Esophagus mucosa (tissue), 1 donor: ENCODE measurements around the gene ARMH1. TPM values are rescaled to one million over a fixed set of nuclear protein-coding genes. Genes with fewer than 3 reads are reported as not detected.
"Not testable (repeated sequence)": the region's sequence is repeated elsewhere in the genome, so short reads cannot be mapped to it uniquely, and the experiment has no call there.

Source experiments
- ATAC-seq: fragments of 200-7000 bp; cut with Tn5 transposase; one replicate; pipeline ENCODE4 v1.9.1; 2020
- total RNA-seq: library from RNA; stranded (reverse); gene quantifications from one replicate; pipeline ENCODE4 v1.2.4, GENCODE V29; 2023
- donor health status: DM: yes; HTN: yes; CAD: no.

Gene ARMH1
- total RNA-seq, 1 donor from 2014 or later: not detected

DNA sequence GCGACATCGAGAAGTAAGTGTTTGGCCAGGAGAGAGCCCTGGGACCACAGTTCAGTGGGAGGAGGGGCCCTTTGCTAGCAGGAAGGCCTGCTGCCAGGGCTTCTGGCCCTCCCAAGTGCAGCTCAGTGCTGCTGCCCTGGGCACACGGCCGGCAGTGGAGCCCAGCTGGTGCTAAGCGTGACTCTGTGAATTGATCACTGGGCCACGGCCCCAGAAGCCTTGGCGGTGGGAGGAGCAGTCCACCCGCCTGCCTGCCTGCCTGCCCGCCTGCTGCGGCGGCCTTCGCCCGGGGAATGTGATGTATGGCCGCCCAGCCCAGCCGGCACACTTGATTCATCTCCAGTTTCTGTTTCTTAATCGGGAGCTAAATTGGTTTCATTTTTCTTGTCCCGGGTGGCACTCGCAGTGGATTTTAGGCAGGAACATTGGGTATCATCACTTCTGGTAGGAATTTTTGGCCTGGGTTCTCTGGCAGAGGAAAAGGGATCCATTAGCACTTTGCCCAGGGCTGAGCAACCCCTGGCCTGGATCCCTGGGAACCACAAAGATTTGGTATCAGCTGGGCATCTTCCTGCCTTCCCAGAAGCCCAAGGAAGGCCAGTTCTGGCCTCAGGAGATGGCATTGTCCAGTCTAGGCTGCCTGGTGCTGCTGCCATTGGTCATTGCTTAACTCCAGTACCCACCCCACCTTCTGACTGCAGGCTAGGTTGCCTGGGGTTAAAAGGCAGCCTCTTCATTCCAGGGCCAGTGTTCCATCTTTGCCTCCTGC, 28.9 kb upstream of the ARMH1 start:
- ATAC-seq: no peak

DNA sequence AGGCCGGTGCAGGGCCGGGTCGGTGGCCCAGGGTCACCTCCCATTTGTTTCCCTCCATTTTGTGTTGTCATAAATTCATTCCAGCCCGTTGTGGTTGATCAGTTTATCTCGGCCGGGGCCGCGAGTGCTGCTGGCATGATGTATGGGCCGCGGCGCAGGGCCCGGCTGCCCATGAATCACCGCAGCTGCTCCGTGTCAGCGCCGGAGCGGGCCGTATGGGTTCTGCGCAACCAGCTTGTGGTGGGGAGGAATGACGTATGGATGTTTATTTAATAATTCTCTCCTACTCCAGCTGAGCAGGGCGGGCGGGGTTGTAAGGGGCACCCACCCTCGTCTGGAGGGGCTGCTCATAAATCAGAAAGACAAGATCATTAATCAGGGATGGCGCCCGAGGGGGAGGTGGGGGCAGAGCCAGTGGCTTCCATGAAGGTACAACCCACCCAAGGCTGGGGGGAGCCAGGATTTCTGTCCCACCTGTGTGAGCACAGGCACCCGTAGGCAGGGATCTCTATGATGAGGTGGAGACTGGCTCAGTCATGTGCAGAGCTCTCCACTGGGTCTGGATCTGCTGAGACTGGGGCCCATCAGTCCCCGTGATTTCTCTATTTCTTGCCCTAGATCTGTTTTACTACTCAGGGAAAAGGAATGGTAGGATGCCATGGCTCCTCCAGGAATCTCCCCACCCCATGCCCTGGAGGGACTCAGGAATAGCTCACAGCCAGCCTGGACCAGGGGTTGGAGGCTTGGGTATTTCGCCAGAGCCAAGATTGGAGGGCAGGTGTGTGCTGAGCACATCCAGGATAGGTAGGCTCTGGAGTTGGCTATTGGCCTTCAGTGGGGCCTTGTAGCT, 28.0 kb upstream of the ARMH1 start:
- ATAC-seq: no peak

DNA sequence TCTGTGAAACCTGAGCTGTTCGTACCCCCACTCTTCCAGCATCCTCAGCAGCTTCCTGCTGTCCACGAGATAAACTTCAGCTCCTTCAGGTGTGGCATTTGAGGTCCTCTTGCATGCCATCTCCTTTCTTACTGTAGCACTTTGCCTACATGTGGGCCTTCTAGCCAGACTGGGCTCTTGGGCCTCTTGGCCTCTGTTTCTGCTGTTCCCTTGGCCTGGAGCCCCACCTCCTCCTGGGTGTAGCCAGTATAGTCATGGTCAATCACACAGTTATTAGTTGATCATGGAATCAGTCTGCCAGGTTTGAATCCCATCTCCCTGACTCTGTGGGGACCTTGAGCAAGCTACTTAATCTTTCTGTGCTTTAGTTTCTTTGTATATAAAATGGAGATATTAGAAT, 26.6 kb upstream of the ARMH1 start:
- ATAC-seq: no peak

DNA sequence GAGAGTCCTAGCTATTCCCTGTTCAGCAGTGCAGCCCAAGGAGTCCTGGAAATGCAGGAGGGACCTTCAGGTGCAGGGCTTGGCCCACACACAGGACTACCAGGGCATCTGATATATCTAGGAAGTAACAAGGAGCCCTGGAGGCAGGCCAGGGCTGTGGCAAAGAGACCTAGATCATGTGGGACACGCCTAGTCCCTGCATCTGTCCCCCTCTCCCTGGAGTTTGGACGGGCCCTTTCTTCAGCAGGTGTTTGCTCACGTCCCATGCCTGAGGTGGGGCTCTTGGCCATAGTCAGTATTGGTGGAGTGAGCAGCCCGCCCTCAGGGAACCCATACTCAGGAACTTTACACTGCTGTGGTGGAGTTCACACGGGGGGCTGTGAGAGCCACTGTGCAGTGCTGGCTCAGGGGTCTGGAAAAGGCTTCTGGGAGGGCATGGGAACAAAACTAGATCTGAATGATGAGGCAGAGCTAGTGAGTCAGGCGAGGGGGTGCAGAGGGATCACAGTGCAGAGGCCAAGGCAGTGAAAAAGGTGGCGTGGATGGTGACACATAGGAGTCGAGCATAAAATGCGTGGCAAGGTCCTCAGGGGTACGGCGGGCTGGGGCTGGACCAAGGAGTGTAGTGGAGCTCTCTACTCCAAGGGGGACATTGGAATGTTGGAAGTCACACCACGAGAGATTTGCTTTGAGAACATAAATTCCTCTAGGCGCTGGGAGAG, 25.8 kb upstream of the ARMH1 start:
- no peak for ATAC-seq

DNA sequence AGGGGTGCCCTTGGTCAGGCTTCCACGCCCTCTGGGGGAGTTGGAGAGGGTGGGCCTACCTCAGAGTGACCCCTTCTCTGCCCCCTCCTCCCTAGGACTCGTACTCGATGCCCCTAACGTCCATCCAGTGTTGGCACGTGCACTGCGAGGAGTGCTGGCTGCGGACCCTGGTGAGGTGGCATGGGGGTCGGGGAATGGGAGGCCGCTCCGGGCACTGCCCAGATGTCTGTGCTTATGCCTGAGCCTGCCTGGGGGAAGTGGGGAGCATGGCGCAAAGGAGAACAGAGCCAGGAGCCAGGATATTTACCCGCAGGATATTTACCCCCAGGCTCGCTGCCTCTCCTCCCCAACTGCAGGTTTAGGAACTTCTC, 24.7 kb upstream of the ARMH1 start:
- ATAC-seq: no peak

DNA sequence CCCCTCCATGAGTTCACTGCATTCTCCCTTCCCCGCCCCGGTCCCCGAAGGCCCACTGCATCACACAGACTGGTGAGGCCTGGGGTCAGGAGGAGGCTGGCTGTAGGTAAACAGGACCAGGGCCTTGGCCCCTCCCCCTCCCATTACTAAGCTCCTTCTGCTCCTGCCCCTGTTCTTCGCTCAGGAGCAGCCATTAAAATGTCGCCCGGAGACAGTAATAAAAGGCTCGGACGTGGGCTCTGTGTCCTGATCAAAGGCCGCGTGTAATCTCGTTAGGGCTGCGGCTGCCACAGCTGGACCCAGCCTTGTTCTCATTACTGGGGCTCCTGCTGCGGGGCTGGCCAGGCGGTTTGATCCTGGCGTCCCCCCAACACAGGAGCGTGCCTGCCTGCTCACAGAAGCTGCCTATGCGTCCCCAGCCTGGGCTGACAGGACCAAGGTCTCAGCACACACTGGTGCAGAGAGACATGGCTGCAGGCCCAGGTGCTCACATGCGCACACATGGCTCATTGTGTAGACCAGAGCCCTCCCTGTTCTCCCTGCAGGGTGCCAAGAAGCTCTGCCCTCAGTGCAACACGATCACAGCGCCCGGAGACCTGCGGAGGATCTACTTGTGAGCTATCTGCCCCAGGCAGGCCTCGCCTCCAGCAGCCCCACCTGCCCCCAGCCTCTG, 24.2 kb upstream of the ARMH1 start:
- ATAC-seq: no peak

DNA sequence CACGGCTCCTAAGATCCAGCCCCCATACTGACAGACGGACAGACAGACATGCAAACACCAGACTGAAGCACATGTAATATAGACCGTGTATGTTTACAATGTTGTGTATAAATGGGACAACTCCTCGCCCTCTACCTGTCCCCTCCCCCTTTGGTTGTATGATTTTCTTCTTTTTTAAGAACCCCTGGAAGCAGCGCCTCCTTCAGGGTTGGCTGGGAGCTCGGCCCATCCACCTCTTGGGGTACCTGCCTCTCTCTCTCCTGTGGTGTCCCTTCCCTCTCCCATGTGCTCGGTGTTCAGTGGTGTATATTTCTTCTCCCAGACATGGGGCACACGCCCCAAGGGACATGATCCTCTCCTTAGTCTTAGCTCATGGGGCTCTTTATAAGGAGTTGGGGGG, 23.4 kb upstream of the ARMH1 start:
- ATAC-seq: no peak

DNA sequence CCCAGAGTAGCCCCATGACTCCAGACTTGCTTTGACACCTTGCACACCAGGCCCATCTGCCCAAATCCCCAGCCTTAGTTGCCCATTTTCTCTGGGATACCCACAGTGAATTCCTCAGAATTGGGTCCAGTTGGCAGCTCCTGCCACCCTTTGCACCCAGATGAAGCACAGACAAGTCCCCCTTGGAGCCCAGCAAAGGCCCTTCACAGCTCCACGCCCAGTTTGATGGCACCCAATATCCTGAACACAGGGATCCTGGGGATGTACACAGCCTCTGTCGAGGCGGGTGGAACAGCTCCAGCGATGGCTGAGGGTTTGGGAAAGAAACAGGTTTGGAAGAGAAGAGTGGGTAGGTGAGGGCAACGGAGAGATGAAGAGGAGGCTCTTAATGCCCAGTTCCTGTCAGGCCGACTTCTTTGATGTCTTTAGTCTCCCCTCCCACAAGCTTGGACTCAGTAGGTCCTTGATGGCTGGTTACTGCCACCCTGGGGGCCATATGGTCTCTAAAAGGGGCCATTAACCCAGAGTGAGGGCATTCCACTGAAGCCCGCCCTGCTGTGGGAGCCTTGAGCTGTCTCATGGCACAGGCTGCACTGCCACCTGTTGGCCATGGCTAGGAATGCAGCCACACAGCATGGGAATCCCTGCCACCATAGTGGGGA, 21.9 kb upstream of the ARMH1 start:
- ATAC-seq: peak; percentile 85

DNA sequence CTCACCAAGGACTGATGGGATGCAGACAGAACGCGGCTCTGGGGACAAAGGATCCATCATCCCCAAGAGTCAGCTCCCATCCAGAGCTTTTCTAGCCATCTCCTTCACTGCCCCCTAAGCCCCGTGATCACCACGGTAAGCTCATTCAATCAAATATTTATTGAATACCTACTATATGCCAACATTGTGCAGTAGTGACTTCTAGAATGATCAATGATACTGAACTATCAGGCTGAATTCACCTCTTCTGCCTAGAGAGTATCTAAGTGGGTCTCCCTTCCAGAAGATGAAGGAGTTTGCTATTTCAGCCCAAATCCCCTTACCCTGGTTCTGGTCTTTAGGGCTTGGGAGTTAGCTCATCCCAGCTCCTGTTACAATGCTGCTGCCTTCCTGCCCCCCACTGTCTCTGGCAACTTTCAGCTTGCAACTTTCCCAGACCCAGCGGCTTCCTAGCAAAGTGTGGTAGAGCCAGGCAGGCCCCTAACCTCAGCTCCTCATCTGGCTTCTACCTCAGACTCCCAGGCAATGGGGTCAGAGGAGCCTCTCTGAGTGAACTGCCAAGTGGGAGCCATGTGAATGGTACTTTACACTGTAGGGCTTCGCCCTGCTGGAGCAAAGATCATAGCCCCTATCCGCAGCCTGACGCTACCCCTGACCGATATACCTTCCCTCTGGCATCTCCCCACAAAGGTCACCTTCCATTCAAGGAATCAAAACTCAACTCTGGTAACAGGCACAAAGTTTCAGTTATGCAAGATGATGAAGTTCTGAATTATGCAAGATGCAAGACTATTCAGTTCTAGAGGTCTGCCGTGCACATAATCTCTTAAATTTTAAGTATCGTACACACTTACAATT, 21.2 kb upstream of the ARMH1 start:
- ATAC-seq: no peak

DNA sequence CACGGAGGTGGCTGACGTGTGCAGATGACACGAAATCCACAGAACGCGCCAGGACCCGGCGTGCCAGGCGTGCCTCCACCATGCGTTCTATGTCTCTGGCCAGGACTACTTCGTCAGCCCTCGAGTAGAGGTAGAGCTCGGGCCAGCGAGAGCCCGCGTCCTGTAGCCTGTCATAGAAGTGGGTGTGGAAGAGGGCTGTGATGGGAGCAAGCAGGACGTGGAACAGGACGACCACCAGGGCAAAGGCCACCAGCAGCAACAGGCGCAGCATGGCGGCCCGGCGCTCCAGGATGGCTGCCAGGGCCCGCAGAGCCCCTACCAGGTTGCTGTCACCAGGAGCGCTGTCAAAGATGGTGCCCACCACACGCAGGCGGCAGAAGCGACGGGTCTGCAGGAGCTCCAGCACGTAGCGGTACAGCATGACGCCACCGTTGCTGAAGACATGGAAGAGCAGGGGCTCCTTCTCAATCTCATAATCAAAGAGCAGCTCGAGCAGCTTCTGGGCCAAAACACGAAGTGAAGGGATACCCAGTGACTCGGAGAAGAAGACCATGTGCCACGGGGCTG, 19.8 kb upstream of the ARMH1 start:
- no peak for ATAC-seq

DNA sequence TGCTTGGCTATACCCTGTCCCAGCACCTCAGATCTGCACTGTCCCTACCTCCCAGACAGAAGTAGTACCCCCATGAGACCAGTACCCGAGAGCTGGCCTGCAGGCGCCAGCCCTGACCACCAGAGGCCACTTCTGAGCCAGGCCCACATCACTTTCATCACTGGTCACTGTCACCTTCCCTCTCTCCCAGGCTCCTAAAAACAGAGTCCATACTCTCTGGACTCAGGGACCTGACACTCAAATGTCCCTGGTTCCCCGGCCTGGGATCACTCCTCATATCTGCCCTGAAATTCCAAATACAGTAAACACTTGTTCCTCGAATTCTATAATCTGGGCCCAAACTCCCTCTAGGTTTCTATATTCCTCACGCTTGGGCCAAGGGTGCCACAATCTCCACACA, 18.9 kb upstream of the ARMH1 start:
- peak; percentile 31 for ATAC-seq

DNA sequence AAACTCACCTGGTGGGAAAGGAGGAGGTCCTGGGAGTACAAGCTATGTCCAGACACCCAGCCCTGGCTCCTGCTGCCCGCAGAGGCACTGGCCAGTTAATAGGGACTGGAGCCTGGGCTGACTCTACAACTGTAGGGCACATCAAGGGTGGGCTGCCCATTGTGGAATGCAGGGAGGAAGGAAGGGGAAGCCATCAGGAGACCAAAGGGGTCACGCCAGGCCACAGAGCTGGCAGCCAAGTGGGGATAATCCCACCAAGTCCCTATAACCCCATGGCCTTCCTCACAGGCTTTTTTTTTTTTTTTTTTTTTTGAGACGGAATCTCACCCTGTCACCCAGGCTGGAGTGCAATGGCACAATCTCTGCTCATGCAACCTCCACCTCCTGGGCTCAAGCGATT, 14.9 kb upstream of the ARMH1 start:
- ATAC-seq: no peak

DNA sequence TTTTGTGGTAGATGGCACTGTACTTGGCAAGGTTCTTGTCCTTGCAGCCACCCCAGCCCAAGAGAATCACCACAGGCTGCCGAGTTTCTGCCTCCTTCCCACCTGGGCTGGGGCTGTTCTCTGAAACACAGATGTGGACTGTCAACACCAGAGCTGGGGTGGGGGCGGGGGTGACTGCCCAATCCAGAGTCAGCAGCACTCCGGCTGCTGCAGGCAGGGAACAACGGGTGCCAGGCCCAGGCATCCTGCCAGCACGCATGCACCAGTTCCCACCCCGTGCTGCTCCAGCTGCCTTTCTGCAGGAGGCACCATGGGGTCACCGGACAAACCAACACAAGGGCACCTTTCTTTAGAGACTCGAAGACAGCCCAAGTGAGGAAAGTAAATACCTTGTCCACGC, 14.3 kb upstream of the ARMH1 start:
- no peak for ATAC-seq

DNA sequence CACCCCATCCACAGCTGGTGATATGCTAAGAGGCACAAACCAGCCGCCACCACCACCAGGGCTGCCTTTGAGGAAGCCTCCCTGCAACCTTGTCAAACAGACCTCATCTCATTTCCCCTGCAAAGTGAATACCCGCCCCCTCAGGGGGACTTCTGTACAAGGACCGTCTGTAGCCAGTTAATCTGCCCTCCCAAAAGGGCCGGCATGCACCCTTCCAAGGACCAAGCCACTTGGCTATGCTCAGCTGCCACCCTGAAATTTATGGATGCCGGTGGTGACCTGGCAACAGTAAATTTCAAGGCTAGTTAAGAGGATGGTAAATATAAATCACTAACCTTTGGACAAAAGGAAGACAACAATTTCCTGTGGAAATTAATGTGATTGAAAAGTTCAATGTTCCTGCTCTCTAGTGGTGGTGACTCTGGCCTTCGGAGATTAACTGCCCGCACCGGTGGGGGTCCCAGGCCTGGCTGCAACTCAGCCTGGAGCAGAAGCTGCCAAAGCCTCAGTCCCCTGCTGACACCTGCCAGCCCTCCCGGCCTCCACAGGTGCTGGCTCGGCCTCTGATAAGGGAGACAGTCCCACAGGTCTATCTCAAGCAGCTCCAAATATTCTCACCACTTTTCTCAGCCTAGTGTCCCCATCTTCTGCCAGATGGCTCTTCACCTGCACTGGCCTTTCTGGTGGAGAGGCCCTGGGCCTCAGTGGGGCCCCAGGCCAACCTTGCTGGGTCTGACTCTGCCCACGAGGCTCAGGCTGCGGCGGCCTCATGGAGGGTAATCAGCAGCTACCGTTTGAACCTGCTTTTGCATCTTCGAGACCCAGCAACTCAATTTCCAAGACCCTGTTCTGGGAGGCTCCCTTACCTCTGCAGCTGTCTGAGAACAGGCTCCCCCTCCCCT, 12.5 kb upstream of the ARMH1 start:
- ATAC-seq: no peak

DNA sequence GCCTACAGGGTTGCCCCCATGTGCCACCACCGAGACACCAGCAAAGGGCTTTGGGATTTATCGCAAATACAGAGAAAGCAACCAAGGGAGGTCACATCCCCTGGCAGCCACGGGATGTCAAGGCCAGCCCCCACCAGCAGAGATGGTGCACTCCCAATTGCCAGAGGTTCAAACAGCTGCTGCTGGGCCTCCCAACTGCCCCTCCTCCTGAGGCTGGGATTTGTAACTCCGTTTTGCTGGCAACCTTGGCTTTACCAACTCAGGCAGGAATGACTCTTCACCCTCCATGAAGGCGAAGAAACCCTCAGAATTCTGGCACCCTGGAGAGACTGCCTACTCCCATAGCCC, 11.9 kb upstream of the ARMH1 start:
- ATAC-seq: no peak

DNA sequence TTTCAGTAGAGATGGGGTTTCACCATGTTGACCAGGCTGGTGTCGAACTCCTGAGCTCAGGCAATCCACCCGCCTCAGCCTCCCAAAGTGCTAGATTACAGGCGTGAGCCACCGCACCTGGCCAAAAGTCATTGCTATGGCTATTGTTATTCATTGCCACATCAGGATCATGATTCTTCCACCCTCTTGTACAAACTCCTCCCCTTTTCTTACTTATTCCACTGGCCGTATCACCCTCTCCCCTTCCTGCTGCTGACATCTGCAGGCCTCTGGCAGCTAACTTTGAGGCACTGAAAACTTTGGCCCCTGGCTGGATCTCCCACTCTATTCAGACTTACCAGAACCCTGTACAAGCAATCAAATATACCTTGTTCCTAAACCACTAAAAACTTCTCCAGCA, 11.1 kb upstream of the ARMH1 start:
- ATAC-seq: no peak

DNA sequence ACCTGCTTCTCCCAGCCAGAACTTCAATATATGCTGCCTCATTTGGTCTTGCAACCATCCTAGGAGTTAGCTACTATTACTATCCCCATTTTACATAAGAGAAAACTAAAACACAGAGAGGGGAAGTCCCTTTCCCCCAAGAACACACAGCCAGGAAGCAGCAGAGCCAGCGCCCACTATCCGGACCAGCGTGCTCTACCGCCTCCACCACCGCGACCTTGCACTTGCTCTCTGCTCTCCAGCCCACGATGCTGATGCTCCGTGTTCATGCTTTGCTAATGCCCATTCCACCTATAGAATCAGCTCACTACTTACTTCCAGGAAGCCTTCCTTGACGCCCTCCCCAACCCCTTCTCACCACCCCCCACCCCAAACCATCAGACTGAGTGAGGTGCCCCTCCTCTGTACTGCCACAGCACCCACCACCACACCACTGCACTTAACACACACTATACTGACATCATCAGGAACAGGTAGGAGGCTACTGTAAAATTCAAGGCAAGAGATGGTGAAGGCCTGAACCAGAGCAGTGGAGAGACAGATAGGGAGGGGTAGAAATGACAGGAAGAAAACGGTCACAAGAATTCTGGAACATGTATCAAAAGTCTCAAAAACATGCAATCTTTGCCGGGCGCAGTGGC, 9.7 kb upstream of the ARMH1 start:
- no peak for ATAC-seq

DNA sequence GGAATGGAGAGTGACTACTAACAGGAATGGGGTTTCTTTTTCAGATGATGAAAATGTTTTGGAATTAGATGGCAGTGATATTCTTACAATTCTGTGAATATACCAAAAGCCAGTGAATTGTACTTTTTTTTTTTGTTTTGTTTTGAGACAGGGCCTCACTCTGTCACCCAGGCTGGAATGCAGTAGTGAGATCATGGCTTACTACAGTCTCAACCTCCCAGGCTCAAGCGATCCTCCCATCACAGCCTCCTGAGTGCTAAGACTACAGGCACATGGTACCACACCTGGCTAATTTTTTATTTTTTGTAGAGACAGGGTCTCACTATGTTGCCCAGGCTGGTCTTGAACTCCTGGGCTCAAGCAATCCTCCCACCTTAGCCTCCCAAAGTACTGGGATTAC, 7.8 kb upstream of the ARMH1 start:
- ATAC-seq: not testable (repeated sequence)
